CD4-positive, alpha-beta memory T cell (primary cell): ENCODE data around the gene RIMS4. TPM values are rescaled to one million over a fixed set of nuclear protein-coding genes. Genes with fewer than 3 reads are reported as not detected.
A peak's percentile ranks its signal among the peaks of the same experiment; 100 is the strongest.

ENCODE experiments used
- CTCF ChIA-PET: fragments of 350-600 bp; sonication (Branson Sonifier 250); formaldehyde crosslinking; loops from one replicate; lab custom pipeline; 2021; ENCODE audit warnings: inconsistent platforms; ENCODE audit not compliant: partially characterized antibody; lab: Charles Lee
- POLR2A ChIA-PET: fragments of 350-600 bp; sonication (Branson Sonifier 250); formaldehyde crosslinking; loops from one replicate; lab custom pipeline; 2021; ENCODE audit not compliant: partially characterized antibody; lab: Charles Lee
- DNase-seq, 5 donors: peaks; one replicate each; pipeline versions ENCODE4 v3.0.0 to v3.0.0-alpha.2; 2020 to 2022; ENCODE audit warnings: mixed read lengths in 1 of 5
- H3K27ac ChIP-seq: one replicate; pipeline ENCODE4 v1.7.0; 2013; ENCODE audit warnings: low read depth, low read length
- H3K27me3 ChIP-seq: 2 replicates; pipeline ENCODE4 v1.7.0; 2013; ENCODE audit warnings: mild to moderate bottlenecking, low read length, moderate library complexity; ENCODE audit not compliant: insufficient read depth
- H3K36me3 ChIP-seq: 2 replicates; pipeline ENCODE4 v1.7.0; 2013; ENCODE audit warnings: mild to moderate bottlenecking, low read length, moderate library complexity; ENCODE audit not compliant: insufficient read depth
- H3K4me1 ChIP-seq: 2 replicates; pipeline ENCODE4 v1.7.0; 2013; ENCODE audit warnings: mild to moderate bottlenecking, low read length, moderate library complexity; ENCODE audit not compliant: insufficient read depth
- H3K4me3 ChIP-seq, 2 donors: one replicate each; pipeline ENCODE4 v1.7.0; 2013; ENCODE audit warnings: low read length in 2 of 2, mild to moderate bottlenecking in 1 of 2
- H3K9me3 ChIP-seq, 2 donors: one replicate each; pipeline ENCODE4 v1.7.0; 2013; ENCODE audit warnings: low read length in 2 of 2, control low read depth in 1 of 2; ENCODE audit not compliant: control insufficient read depth in 1 of 2
- H3K27ac Mint-ChIP-seq, 7 donors: one replicate each; pipeline ENCODE4 v1.8.0; 2020 to 2021; ENCODE audit warnings: mixed read lengths in 7 of 7, mild to moderate bottlenecking in 6 of 7, inconsistent platforms in 3 of 7, moderate library complexity in 3 of 7
- H3K27me3 Mint-ChIP-seq, 2 donors: one replicate each; pipeline ENCODE4 v1.8.0; 2020 to 2021; ENCODE audit warnings: mixed read lengths in 2 of 2
- H3K36me3 Mint-ChIP-seq, 2 donors: one replicate each; pipeline ENCODE4 v1.8.0; 2020 to 2021; ENCODE audit warnings: mixed read lengths in 2 of 2, inconsistent platforms in 1 of 2, mild to moderate bottlenecking in 1 of 2
- H3K4me1 Mint-ChIP-seq, 4 donors: one replicate each; pipeline ENCODE4 v1.8.0; 2020 to 2021; ENCODE audit warnings: mixed read lengths in 4 of 4, mild to moderate bottlenecking in 1 of 4
- H3K4me3 Mint-ChIP-seq, 8 donors: one replicate each; pipeline ENCODE4 v1.8.0; 2020 to 2021; ENCODE audit warnings: mixed read lengths in 8 of 8, mild to moderate bottlenecking in 7 of 8, moderate library complexity in 6 of 8, inconsistent platforms in 3 of 8
- H3K9me3 Mint-ChIP-seq, 8 donors: one replicate each; pipeline ENCODE4 v1.8.0; 2020 to 2021; ENCODE audit warnings: mixed read lengths in 8 of 8, mild to moderate bottlenecking in 5 of 8, inconsistent platforms in 3 of 8, moderate library complexity in 1 of 8
- intact Hi-C: fragments of 100-400 bp; cut with micrococcal nuclease; formaldehyde crosslinking; loops from one replicate; pipeline ENCODE4 v1.15.1; 2023
- polyA plus RNA-seq, 2 donors: library from polyadenylated mRNA; unstranded; fragments of 300-500 nt; fragmentation: Illumina TruSeq; gene quantifications; one replicate each; pipeline ENCODE4 v1.2.3, GENCODE V29; 2021
- total RNA-seq, 2 experiments: library from RNA; stranded (reverse); gene quantifications; one replicate each; pipeline ENCODE4 v1.2.3, GENCODE V29; 2021

RIMS4 gene
- total and polyA plus RNA-seq, 4 experiments from 2014 or later: not detected

GRCh38 chr20:44817143-44817910 lies 7.0 kb upstream of the RIMS4 start:
- no peaks in the 10 kb centered on the region for H3K36me3 ChIP-seq
- no peaks in the 10 kb centered on the region for H3K9me3 Mint-ChIP-seq
- no peak overlapping the region for H3K4me3 ChIP-seq
- peak overlapping the region in 1 of 8 donors; percentile 55 for H3K4me3 Mint-ChIP-seq
- intact Hi-C loops: no loop called here
- no peaks in the 10 kb centered on the region for H3K9me3 ChIP-seq
- DNase-seq: no peak
- no peak overlapping the region for H3K27ac Mint-ChIP-seq
- peaks cover 8 to 10% of the 10 kb centered on the region in 2 donors for H3K27me3 Mint-ChIP-seq
- CTCF ChIA-PET: no interaction called here
- no peak overlapping the region for H3K27ac ChIP-seq
- H3K4me1 ChIP-seq: no peaks in the 10 kb centered on the region
- H3K4me1 Mint-ChIP-seq: peaks cover 0 to 5% (median 0%) of the 10 kb centered on the region in 4 donors
- POLR2A ChIA-PET: no interaction called here
- H3K36me3 Mint-ChIP-seq: peaks cover 0 to 4% of the 10 kb centered on the region in 2 donors
- H3K27me3 ChIP-seq: peaks cover 3% of the 10 kb centered on the region

DNA sequence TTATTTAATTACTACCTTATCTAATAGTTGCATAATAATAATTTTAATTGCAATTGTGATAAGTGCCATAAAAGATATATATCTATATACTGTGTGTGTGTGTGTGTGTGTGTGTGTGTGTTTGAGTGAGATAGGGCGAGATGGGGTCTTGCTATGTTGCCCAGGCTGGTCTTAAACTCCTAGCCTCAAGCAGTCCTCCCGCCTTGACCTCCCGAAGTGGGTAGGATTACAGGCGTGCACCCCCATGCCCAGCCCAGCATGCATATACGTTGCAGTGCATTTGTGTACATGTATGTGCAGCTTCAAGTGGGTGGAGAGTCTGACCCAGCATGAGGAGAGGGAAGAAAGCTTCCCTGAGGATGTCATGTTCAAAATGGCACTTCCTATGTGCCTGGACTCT lies 4.6 kb upstream of the RIMS4 start:
- POLR2A ChIA-PET: no interaction called here
- H3K36me3 Mint-ChIP-seq: peaks cover 0 to 4% of the 10 kb centered on the region in 2 donors

DNA sequence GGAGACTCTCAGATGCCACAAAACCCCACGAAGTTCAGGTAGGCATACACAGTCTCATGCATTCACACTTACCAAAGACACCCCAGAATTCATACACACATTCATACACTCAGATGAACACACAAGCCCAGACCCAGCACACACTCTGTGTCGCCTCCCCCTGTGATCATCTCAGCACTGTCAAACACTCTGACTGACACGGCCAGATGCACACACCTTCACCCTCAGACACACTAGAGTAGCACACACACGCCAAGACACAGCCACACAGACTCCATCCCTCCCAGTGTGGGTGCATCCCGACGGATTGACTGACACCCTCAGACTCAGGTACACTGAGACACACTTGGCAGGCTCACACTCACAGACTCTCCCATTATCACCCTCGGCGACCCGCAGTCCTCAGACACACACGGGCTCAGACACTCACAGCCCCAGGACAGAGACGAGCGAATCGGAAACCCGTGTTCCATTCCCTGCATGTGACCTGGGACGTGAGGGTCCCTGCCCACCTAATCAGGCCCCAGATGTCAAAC lies 872 bp upstream of the RIMS4 start:
- Histone ChIP-seq H3K36me3 (no peaks in the 10 kb centered on the region), H3K4me3 (no peak overlapping the region), H3K27ac (no peak overlapping the region), H3K9me3 (no peaks in the 10 kb centered on the region), H3K4me1 (no peaks in the 10 kb centered on the region), H3K27me3 (peaks cover 30% of the 10 kb centered on the region)
- intact Hi-C loops: no loop called here
- POLR2A ChIA-PET: no interaction called here
- CTCF ChIA-PET: no interaction called here
- Mint-ChIP-seq H3K27me3 (peaks cover 50 to 54% of the 10 kb centered on the region in 2 donors), H3K4me3 (peak overlapping the region in 7 of 8 donors; percentile 2 to 70 (median 43)), H3K4me1 (peaks cover 0 to 19% (median 8%) of the 10 kb centered on the region in 4 donors), H3K27ac (no peak overlapping the region), H3K36me3 (peaks cover 0 to 4% of the 10 kb centered on the region in 2 donors), H3K9me3 (peaks cover 0 to 4% (median 0%) of the 10 kb centered on the region in 8 donors)
- no peak for DNase-seq

More for the DNA sequence above, 4.6 kb upstream of the RIMS4 start:
- Mint-ChIP-seq H3K4me3 (no peak overlapping the region), H3K27me3 (peaks cover 18 to 22% of the 10 kb centered on the region in 2 donors), H3K4me1 (peaks cover 0 to 13% (median 7%) of the 10 kb centered on the region in 4 donors), H3K27ac (no peak overlapping the region), H3K9me3 (peaks cover 0 to 4% (median 0%) of the 10 kb centered on the region in 8 donors)
- DNase-seq: no peak
- no peak overlapping the region for H3K27ac ChIP-seq
- intact Hi-C loops: no loop called here
- H3K4me3 ChIP-seq: no peak overlapping the region
- H3K36me3 ChIP-seq: no peaks in the 10 kb centered on the region
- H3K4me1 ChIP-seq: no peaks in the 10 kb centered on the region
- H3K9me3 ChIP-seq: no peaks in the 10 kb centered on the region
- CTCF ChIA-PET: no interaction called here
- peaks cover 17% of the 10 kb centered on the region for H3K27me3 ChIP-seq

DNA sequence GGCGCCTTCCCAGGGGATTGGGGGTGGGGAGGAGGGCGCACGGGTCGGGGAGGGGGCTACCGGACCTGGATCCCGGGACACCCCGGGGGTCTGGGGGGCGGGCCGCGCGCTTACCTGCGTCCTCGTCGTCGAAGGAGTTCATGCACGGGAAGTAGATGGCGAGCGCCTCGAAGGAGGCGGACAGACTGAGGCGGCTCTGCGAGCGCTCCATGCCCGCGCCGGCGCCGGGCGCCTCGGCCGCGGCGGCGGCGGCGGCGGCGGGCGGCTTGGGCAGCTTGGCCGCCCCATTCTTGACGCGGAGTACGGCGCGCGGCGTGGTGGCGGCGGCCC lies 320 bp downstream of the RIMS4 start:
- Mint-ChIP-seq H3K27me3 (peaks cover 48 to 55% of the 10 kb centered on the region in 2 donors), H3K9me3 (peaks cover 0 to 4% (median 0%) of the 10 kb centered on the region in 8 donors), H3K4me1 (peaks cover 0 to 19% (median 8%) of the 10 kb centered on the region in 4 donors), H3K27ac (no peak overlapping the region), H3K36me3 (peaks cover 0 to 4% of the 10 kb centered on the region in 2 donors), H3K4me3 (peak overlapping the region in 1 of 8 donors; percentile 15)
- intact Hi-C loops: no loop called here
- Histone ChIP-seq H3K27ac (no peak overlapping the region), H3K27me3 (peaks cover 35% of the 10 kb centered on the region), H3K9me3 (no peaks in the 10 kb centered on the region), H3K4me1 (no peaks in the 10 kb centered on the region), H3K4me3 (no peak overlapping the region), H3K36me3 (no peaks in the 10 kb centered on the region)
- DNase-seq: no peak
- CTCF ChIA-PET: no interaction called here
- POLR2A ChIA-PET: no interaction called here

DNA sequence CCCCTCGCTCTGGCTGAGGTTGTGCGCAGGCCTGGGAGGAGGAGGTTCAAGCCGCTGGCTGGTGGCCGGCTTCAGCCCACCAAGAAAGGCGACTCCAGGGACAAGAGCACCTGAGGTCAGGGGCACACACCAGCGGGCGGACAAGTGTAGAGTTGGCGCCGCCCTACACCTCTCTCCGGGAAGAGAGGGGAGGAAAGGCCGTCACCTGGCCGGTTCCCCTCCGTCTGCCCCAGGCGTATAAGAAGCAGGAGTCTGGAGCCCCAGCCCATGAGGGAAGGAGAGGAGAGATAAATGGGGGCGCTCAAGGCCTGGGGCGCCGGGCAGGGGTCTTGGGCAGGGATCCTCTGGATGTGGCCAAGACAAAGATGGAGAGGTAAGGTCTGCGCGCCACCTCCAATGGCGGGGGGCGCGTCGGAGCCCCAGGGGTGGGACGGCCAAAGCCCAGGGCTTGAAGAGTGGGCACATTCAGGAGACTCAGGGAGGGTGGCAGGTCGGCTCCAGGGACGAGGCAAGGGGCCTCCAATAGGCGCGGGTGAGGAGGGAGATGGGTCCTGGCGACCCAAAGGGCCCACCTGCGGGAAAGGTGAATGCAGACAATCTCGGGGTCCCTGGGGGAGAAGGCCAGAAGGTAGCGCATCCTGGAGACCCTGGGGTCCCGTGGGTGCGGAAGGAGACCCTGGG lies 826 bp downstream of the RIMS4 start:
- no peaks in the 10 kb centered on the region for H3K36me3 ChIP-seq
- H3K27ac ChIP-seq: no peak overlapping the region
- peaks cover 0 to 19% (median 8%) of the 10 kb centered on the region in 4 donors for H3K4me1 Mint-ChIP-seq
- H3K36me3 Mint-ChIP-seq: peaks cover 0 to 4% of the 10 kb centered on the region in 2 donors
- H3K4me1 ChIP-seq: no peaks in the 10 kb centered on the region
- H3K27ac Mint-ChIP-seq: no peak overlapping the region
- no peak overlapping the region for H3K4me3 ChIP-seq
- no peaks in the 10 kb centered on the region for H3K9me3 ChIP-seq
- peak overlapping the region in 6 of 8 donors; percentile 8 to 61 (median 32) for H3K4me3 Mint-ChIP-seq
- intact Hi-C loops: no loop called here
- peaks cover 35% of the 10 kb centered on the region for H3K27me3 ChIP-seq
- no peak for DNase-seq
- H3K27me3 Mint-ChIP-seq: peaks cover 52 to 56% of the 10 kb centered on the region in 2 donors
- CTCF ChIA-PET: no interaction called here
- peaks cover 0 to 4% (median 0%) of the 10 kb centered on the region in 8 donors for H3K9me3 Mint-ChIP-seq
- POLR2A ChIA-PET: no interaction called here

DNA sequence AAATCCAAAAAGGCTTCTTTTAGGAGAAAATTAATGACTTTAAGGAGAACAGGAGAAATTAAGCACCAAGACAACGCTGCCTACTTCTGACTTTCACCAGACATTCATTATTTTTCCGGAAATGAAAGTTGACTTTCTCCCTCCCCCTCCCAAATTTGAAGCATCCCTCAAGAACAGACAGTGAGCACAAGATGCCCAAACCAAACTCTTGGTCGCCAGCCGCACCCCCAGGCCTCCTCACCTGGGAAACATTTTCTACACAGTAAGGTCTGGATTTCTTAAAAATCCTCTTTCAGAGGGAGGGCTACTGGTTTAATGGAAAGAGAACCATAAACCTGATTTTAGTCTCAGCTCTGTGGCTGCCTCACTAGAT lies 2.7 kb downstream of the RIMS4 start:
- no peaks in the 10 kb centered on the region for H3K36me3 ChIP-seq
- H3K27ac ChIP-seq: no peak overlapping the region
- intact Hi-C loops: no loop called here
- H3K4me3 Mint-ChIP-seq: no peak overlapping the region
- CTCF ChIA-PET: no interaction called here
- no peaks in the 10 kb centered on the region for H3K36me3 Mint-ChIP-seq
- peaks cover 0 to 4% (median 0%) of the 10 kb centered on the region in 8 donors for H3K9me3 Mint-ChIP-seq
- peaks cover 0 to 14% (median 8%) of the 10 kb centered on the region in 4 donors for H3K4me1 Mint-ChIP-seq
- POLR2A ChIA-PET: no interaction called here
- no peak for DNase-seq
- no peak overlapping the region for H3K27ac Mint-ChIP-seq
- no peak overlapping the region for H3K4me3 ChIP-seq
- H3K9me3 ChIP-seq: no peaks in the 10 kb centered on the region
- no peaks in the 10 kb centered on the region for H3K4me1 ChIP-seq
- H3K27me3 Mint-ChIP-seq: peaks cover 53 to 54% of the 10 kb centered on the region in 2 donors
- H3K27me3 ChIP-seq: peaks cover 32% of the 10 kb centered on the region

DNA sequence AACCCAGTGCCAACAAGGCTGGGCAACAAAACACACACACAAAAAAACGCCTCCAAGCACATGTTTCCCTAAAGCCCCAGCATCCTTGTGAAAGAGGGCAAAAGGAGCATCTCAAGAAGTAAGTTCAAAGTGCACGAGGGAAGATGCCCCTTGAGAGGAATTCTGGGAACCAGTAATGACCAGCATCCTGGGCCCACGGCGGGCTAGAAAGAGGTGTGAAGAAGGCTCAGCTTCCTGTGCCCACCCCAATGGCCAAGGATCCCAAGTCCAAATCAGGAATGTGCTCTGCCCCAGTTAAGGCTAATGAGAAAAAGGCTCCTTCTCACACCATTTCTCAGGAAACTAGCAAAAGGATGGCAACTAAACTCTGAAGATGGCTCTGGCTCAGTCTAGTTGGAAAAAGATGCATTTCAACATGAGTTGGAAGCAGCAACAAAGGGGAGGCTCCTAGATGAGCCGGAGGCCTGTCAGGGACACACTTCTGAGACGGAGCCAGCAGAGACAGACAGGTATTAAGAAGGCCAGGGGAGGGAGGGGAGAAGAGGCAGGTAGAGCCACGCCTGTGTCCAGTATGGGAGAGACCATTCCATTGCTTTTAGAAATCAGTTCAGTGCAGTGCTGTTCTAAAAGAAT lies 3.2 kb downstream of the RIMS4 start:
- CTCF ChIA-PET: no interaction called here
- H3K4me3 ChIP-seq: no peak overlapping the region
- Mint-ChIP-seq H3K27me3 (peaks cover 49 to 50% of the 10 kb centered on the region in 2 donors), H3K27ac (no peak overlapping the region), H3K9me3 (peaks cover 0 to 4% (median 0%) of the 10 kb centered on the region in 8 donors), H3K4me3 (peak overlapping the region in 1 of 8 donors; percentile 17), H3K4me1 (peaks cover 0 to 14% (median 8%) of the 10 kb centered on the region in 4 donors), H3K36me3 (no peaks in the 10 kb centered on the region)
- no peak overlapping the region for H3K27ac ChIP-seq
- no peak for DNase-seq
- H3K27me3 ChIP-seq: peaks cover 32% of the 10 kb centered on the region
- no peaks in the 10 kb centered on the region for H3K9me3 ChIP-seq
- intact Hi-C loops: no loop called here
- no peaks in the 10 kb centered on the region for H3K36me3 ChIP-seq
- H3K4me1 ChIP-seq: no peaks in the 10 kb centered on the region
- POLR2A ChIA-PET: no interaction called here
